Measurements from ENCODE around the gene FBN1.

Gene FBN1

DNA sequence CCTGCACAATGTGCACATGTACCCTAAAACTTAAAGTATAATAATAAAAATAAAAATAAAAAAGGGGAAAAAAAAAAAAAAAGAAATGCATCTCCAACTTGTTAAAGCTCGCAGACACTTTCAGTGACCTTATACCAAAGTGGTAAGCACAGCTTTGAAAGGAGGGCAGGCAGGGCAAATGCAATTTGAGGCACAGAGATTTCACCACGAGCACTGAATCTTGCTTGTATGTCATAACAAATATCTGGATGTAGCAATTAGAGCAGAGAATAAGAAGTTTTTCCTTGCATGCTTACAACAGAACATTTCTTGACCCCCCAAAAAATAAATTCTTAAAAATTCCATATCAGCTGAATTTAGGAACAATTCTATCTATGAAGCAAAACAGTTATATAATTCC, 66.5 kb downstream of the FBN1 start:
- DNase-seq: no peak

DNA sequence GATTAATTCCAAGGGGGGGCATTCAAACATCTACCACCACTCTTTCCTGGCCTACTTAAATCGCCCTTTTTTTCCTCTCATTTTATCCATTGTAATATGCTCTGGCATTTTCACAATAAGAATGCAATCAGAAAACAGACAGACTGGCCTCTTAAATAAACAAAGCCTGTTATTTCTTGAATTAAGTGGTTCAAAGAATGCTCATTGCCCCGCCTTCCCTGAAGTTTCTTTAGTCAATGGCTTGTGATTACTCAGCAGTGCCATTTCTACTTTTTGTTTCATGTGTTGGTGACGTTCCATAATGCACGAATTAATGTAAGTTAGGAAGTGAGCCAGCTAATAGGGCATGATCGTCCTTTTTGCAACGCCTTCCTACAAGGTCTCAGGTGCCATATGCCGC, 68.0 kb downstream of the FBN1 start:
- no peak for DNase-seq

DNA sequence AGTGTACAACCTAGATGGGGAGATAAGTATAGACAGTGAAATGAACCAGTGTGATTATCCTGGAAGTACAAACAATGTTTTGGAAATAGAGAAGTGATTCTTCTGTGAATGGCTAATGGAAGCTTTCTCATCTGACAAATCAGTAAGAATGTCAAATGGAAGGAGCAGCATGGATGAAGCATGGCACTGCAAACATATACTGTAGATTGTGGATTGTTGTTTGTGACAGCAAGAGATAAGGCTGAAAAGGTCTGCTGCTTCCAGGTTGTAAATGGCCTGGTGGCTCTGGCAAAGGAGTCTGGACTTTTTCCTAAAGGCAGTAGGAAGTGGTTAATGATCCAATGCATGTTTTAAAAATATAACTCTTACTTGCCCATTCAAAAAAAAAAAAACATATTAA, 71.3 kb downstream of the FBN1 start:
- no peak for DNase-seq

DNA sequence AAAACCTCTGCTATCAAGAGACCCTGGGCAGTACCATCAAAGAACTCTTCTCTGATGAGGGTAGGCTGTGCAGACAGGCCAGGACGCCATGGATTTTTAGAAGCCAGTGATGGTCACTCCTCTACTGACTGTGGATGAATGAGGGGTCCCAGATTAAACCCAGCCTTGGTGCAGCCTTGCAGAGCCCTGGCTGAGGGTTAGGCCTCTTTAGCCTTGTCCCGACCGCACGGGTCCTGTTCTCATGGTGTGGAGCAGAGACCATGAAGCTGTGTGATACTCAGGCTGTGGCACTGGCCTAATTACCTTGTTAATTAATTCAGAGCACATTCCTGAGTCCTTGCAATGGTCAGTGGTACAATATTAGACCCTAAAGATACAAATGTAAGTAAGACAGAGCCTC, 71.7 kb downstream of the FBN1 start:
- no peak for DNase-seq

GRCh38 chr15:48572823-48573222, 72.7 kb downstream of the FBN1 start:
- no peak for DNase-seq

GRCh38 chr15:48571510-48571909, 74.0 kb downstream of the FBN1 start:
- no peak for DNase-seq

DNA sequence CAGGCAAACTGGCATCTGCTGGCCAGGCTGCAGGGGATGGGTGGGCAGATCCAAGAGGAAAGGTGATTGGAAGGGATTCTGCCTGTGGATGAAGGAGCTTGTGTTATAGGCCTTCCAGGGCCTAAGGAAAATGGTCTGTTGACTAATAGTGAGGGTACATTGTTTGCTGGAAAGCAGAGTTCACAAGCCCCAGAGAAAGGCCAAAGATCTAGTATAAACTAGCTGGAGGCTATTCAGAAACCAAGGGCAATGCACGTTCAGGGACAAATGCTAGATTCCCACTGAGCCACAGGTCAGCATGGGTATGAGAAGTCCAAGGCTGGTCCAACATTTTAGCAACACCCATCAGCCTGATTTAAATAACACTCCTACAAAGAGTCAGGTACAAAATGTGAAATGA, 74.7 kb downstream of the FBN1 start:
- DNase-seq: no peak

DNA sequence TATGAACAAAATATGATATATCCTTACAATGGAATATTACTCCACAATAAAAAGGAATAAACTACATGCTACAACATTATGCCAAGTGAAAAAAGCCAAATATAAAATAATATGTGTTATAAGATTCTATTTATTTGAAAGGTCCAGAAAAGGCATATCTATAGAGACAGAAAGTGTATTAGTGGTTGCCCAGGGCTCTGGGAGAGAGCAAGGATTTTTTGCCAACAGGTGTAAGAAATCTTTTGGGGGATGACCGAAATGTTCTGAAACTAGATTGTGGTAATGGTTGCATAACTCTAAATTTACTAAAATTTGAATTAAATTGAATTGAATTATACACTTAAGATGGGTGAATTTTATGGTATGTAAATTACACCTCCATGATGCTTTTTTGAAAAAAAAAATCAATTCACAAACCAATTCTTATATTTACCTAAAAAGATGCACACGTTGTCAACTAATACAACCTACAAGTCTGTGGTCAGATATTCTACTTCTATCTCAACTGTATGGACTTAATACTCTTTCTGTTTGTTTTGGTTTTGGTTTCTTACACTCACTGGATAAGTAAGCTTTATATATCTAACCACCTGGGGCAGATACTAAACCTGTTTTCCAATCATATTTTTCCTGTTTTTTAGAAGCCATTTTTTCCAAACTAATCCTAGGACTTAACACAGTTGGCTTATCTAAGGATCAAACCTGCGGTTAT, 75.8 kb downstream of the FBN1 start:
- DNase-seq: no peak

- no peak for DNase-seq
Measured at GRCh38 chr15:48566668-48567067, 78.8 kb downstream of the FBN1 start.

DNA sequence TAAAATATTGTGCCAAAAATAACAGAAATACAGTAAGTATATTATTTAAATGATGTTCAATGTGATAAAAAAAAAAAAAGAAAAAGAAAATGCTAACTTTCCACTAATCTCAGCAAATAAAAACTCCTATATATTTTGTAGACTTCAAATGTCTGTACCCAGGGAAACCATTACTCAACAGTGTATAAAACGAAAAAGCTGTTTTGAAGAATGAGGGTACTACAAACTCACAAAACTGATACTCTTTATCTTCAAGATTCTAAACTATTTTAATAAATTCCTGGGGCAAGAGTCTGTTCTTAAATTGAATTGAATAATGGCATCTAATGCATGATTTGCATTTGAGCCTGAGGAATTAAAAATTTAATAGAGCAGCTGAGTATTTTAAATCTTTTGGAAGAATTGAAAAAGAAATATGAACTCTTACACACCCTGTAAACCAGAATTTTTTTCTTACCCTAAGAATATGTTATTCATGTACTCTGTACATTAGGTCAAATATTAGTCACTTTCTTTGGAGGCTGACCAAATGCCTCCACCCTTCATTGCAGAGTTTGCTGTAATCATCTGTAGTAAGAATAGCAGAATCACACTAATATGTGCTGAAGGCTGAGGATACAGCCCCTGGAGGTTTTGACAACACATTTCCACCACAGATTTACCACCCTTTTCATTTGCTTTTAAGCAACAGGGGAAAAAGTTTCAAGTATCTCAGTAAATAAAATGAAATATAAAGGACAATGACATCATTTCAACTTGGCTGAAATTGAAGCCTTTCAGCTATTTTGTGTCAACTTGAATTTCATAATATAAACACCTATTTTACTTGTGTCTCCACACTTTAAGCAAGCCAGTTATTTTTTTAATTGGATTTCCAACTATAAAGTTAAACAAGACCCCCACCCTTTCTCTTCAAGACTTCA, 79.7 kb downstream of the FBN1 start:
- peak; percentile 63 for DNase-seq

- no peak for DNase-seq
Measured at GRCh38 chr15:48564690-48565089, 80.8 kb downstream of the FBN1 start.

DNA sequence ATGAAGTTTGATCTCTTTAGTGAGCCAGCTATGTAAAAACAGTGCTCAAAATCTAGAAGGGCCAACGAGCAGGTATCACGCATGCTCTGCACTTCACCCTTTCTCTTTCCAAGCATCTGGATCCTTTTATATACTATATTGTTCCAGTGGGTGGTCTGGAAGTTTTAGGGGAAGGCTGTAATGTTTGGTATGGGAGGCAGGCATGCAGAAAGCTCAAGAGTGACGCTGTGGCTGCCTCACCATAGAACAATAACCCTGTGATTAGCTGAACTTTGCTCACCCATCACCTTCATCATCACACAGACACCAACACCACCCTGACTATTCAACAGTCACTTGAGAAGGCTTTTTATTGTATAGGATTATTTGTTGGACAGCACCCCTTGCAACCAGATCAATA, 81.6 kb downstream of the FBN1 start:
- DNase-seq: peak; percentile 50

GRCh38 chr15:48560321-48561051, 85.0 kb downstream of the FBN1 start:
- no peak for DNase-seq

DNA sequence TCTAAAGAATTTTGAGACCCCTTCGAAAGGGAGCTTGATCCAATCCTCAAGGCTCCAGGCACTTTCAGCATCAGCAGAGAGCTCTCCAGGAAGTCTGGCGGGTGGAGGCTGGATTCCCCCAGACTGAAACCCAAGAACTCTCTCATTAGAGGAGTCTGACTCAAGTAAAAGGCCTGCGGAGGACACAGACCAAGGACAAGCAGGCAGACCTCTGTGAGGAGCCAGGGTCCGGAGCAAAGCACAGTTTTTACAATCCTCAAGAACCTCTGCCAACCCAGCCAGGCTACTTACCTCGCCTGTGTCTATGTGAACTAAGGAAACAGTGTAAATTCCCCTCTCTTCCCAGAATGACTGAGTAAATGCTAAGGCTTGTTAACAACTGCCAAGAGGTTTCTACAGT, 86.2 kb downstream of the FBN1 start:
- DNase-seq: peak; percentile 82

GRCh38 chr15:48558226-48558625, 87.3 kb downstream of the FBN1 start:
- no peak for DNase-seq

- DNase-seq: no peak
Measured at GRCh38 chr15:48557335-48557734, 88.2 kb downstream of the FBN1 start.

DNA sequence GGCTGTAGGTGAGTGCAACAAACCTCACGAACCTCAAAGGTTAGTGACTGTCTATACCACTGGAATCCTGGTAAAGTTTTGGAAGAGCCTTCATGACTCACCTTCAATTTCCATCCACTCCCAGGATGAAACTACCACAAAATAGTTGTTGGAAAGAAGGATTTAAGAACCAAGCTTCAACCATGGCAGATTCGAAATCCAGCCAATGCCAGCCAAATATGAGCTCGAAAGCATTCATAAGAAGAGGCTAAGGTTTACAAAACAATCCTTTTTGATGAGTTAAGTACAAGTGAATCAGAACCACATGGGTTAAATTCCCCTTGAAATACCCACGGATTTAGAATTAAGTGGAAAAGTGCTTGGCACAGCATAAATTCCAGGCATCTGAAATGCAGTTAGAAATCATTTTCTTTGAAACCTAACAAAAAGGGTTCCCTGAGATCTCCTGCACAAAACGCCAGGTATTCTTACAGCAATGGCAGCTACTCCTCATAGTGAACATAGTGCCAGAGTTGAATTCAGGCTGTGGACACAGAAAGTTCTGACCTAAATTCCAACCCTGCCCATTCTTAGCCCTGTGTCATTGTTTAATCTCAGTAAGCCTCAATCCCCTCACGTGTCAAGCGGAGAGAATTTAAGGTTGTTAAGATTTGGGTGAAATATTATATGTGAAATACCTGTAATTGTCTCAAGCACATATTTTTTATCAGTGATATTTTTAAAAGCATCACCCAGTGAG, 89.2 kb downstream of the FBN1 start:
- no peak for DNase-seq

GRCh38 chr15:48555241-48555881, 90.1 kb downstream of the FBN1 start:
- no peak for DNase-seq

GRCh38 chr15:48554112-48554511, 91.4 kb downstream of the FBN1 start:
- no peak for DNase-seq

DNA sequence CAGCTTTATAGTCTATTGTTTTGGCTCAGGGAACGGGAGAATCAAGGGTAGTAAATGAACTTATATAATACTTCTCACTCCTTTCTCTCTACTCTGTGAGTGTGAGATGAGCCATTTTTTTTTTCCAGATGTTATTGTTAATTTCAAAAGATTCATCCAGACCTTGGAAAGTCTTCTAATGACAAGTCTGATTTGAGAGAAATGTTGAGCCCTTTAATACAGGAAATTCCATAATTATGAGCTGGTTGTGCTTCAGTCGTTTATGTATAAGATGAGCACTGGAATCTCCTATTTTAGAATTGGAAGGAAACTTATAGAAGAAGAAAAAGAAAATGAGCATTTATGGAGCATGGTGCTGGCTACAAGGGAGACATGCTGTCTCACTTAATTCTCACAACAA, 92.0 kb downstream of the FBN1 start:
- no peak for DNase-seq

DNA sequence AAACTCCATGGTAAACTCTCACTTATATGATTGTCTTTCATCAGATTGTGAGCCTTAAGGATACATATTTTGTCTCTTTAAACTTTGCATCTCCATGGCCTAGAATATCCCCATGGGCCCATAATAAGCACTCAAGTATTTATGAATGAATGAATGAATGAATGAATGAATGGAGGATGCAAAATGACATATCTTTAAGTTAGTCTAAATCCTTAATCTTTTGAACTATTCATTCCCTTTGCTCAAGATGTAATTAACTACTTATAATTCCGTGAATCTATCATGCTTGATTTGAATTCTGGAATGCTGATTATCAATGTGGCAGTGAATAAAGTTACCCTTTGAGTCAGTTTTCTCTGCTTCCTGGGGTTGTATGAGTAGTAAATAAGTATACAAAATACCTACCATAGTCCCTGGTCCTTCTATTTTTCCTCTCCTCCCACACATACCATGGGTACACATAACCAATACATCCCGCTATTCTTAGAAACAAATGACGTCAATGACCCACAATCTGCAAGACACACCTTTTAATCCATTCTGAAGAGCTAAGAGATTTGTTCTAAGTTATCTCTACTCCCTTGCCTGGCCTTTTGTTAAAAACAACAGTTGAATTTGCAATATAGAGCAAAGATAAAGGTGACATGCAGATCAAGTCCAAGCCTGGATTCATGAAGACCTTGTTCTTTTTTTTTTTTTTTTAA, 94.5 kb downstream of the FBN1 start:
- DNase-seq: no peak

DNA sequence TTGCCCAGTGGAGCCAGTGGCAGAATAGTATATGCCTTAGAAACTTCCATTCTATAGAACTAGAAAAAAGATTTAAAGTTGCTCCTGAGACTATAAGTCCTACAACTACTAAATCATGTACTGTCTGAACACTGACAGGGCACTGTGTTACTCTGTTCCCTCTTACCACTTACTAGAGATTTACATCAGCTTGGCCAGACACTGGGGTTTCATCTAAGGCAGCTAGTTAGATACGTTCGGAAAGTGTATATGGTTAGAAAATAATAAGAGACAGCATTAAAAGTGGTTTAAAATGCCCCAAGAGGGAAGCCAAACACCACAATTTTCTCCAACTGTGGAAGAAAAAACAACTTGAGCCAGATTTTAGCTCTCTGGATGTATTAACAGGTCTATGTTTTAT, 97.1 kb downstream of the FBN1 start:
- no peak for DNase-seq
